HEK293 (cell line): ENCODE measurements around the gene PDSS2.

Source experiments
- CTCF ChIA-PET: fragments of 350-600 bp; formaldehyde crosslinking; extraction: SDS; loops from one replicate; lab custom pipeline; 2021; ENCODE audit warnings: antibody characterized with exemption; lab: Yijun Ruan, JAX
- POLR2A ChIA-PET: fragments of 300-600 bp; formaldehyde crosslinking; extraction: SDS; loops from one replicate; lab custom pipeline; 2020; ENCODE audit warnings: antibody characterized with exemption, inconsistent platforms; lab: Yijun Ruan, JAX
- H3K27ac ChIP-seq: fragments of 200-500 bp; sonication (Bioruptor generic); 2 replicates; pipeline ENCODE4 v1.5.1; 2014; ENCODE audit warnings: low read depth, low read length, control low read depth, inconsistent platforms; ENCODE audit errors: extremely low read depth
- H3K36me3 ChIP-seq, 2 experiments: fragments of 200-500 bp in 1 of 2; sonication (Bioruptor generic) in 1 of 2; 1 replicate in 1 of 2; 2 replicates in 1 of 2; pipeline ENCODE4 v1.5.1; 2014 to 2017; ENCODE audit warnings: inconsistent platforms in 2 of 2, low read length in 2 of 2; ENCODE audit not compliant: control insufficient read depth in 2 of 2, insufficient read depth in 1 of 2
- H3K4me1 ChIP-seq: fragments of 200-500 bp; sonication (Bioruptor generic); 2 replicates; pipeline ENCODE4 v1.5.1; 2014; ENCODE audit warnings: mild to moderate bottlenecking, low read length, inconsistent platforms; ENCODE audit not compliant: control insufficient read depth, insufficient read depth
- H3K4me3 ChIP-seq: 2 replicates; pipeline ENCODE4 v1.5.1; 2011; ENCODE audit warnings: low read depth, mild to moderate bottlenecking, control low read depth, low read length, moderate library complexity
- H3K9me3 ChIP-seq: fragments of 200-500 bp; sonication (Bioruptor generic); 2 replicates; pipeline ENCODE4 v1.5.1; 2014; ENCODE audit warnings: low read depth, low read length, inconsistent platforms; ENCODE audit not compliant: control insufficient read depth, insufficient read depth
- AEBP2 ChIP-seq: fragments of 450-650 bp; formaldehyde crosslinking; IDR thresholded peaks from 2 replicates; pipeline ENCODE4 v1.5.1; 2016; ENCODE audit warnings: missing biosample characterization, missing genetic modification characterization, borderline replicate concordance
- FEZF1 ChIP-seq: fragments of 450-650 bp; formaldehyde crosslinking; IDR thresholded peaks from 2 replicates; pipeline ENCODE4 v1.5.1; 2016; ENCODE audit warnings: missing biosample characterization, missing genetic modification characterization
- GLIS1 ChIP-seq: fragments of 450-650 bp; formaldehyde crosslinking; IDR thresholded peaks from 2 replicates; pipeline ENCODE4 v1.5.1; 2016; ENCODE audit warnings: missing biosample characterization, missing genetic modification characterization
- GLIS2 ChIP-seq: fragments of 450-650 bp; formaldehyde crosslinking; IDR thresholded peaks from 2 replicates; pipeline ENCODE4 v1.5.1; 2016; ENCODE audit warnings: missing biosample characterization, missing genetic modification characterization
- KLF1 ChIP-seq: fragments of 450-650 bp; formaldehyde crosslinking; IDR thresholded peaks from 2 replicates; pipeline ENCODE4 v1.5.1; 2016; ENCODE audit warnings: missing biosample characterization, missing genetic modification characterization
- KLF16 ChIP-seq: fragments of 450-650 bp; formaldehyde crosslinking; IDR thresholded peaks from 2 replicates; pipeline ENCODE4 v1.5.1; 2017; ENCODE audit warnings: missing biosample characterization, missing genetic modification characterization
- KLF7 ChIP-seq: fragments of 450-650 bp; formaldehyde crosslinking; IDR thresholded peaks from 2 replicates; pipeline ENCODE4 v1.5.1; 2016; ENCODE audit warnings: missing biosample characterization, missing genetic modification characterization, borderline replicate concordance
- RBAK ChIP-seq: fragments of 450-650 bp; formaldehyde crosslinking; IDR thresholded peaks from 2 replicates; pipeline ENCODE4 v1.5.1; 2016; ENCODE audit warnings: missing biosample characterization, missing genetic modification characterization
- TCF7L2 ChIP-seq: IDR thresholded peaks from 2 replicates; pipeline ENCODE4 v1.6.1; 2011; ENCODE audit warnings: low read depth, mild to moderate bottlenecking, inconsistent platforms, low read length, moderate library complexity, borderline replicate concordance
- ZBTB20 ChIP-seq: fragments of 450-650 bp; formaldehyde crosslinking; IDR thresholded peaks from 2 replicates; pipeline ENCODE4 v1.5.1; 2016; ENCODE audit warnings: missing biosample characterization, missing genetic modification characterization
- ZBTB26 ChIP-seq: fragments of 450-650 bp; formaldehyde crosslinking; optimal IDR thresholded peaks from 2 replicates; pipeline ENCODE3; 2016; ENCODE audit warnings: missing biosample characterization, mild to moderate bottlenecking, missing genetic modification characterization
- ZEB2 ChIP-seq: fragments of 450-650 bp; formaldehyde crosslinking; IDR thresholded peaks from 2 replicates; pipeline ENCODE4 v1.5.1; 2016; ENCODE audit warnings: missing biosample characterization, missing genetic modification characterization
- ZNF146 ChIP-seq: fragments of 450-650 bp; formaldehyde crosslinking; IDR thresholded peaks from 2 replicates; pipeline ENCODE4 v1.5.1; 2016; ENCODE audit warnings: missing biosample characterization, missing genetic modification characterization
- ZNF175 ChIP-seq: fragments of 450-650 bp; formaldehyde crosslinking; IDR thresholded peaks from 2 replicates; pipeline ENCODE4 v1.5.1; 2016; ENCODE audit warnings: missing biosample characterization, missing genetic modification characterization
- ZNF223 ChIP-seq: fragments of 450-650 bp; formaldehyde crosslinking; IDR thresholded peaks from 2 replicates; pipeline ENCODE4 v1.5.1; 2016; ENCODE audit warnings: missing biosample characterization, missing genetic modification characterization
- ZNF23 ChIP-seq: fragments of 450-650 bp; formaldehyde crosslinking; IDR thresholded peaks from 2 replicates; pipeline ENCODE4 v1.5.1; 2016; ENCODE audit warnings: missing biosample characterization, missing genetic modification characterization, borderline replicate concordance
- ZNF26 ChIP-seq: fragments of 450-650 bp; formaldehyde crosslinking; IDR thresholded peaks from 2 replicates; pipeline ENCODE4 v1.5.1; 2016; ENCODE audit warnings: missing biosample characterization, missing genetic modification characterization
- ZNF354C ChIP-seq: fragments of 450-650 bp; formaldehyde crosslinking; IDR thresholded peaks from 2 replicates; pipeline ENCODE4 v1.5.1; 2016; ENCODE audit warnings: missing biosample characterization, missing genetic modification characterization, low read depth, borderline replicate concordance
- ZNF433 ChIP-seq: fragments of 450-650 bp; formaldehyde crosslinking; IDR thresholded peaks from 2 replicates; pipeline ENCODE4 v1.5.1; 2016; ENCODE audit warnings: missing biosample characterization, missing genetic modification characterization, low read depth
- ZNF501 ChIP-seq: fragments of 450-650 bp; formaldehyde crosslinking; IDR thresholded peaks from 2 replicates; pipeline ENCODE4 v1.5.1; 2016; ENCODE audit warnings: missing biosample characterization, missing genetic modification characterization
- ZNF561 ChIP-seq: fragments of 450-650 bp; IDR thresholded peaks from 2 replicates; pipeline ENCODE4 v1.5.1; 2018; ENCODE audit warnings: missing biosample characterization, missing genetic modification characterization, borderline replicate concordance
- ZNF610 ChIP-seq: fragments of 450-650 bp; formaldehyde crosslinking; IDR thresholded peaks from 2 replicates; pipeline ENCODE4 v1.5.1; 2016; ENCODE audit warnings: missing biosample characterization, missing genetic modification characterization, borderline replicate concordance
- ZNF621 ChIP-seq: fragments of 450-650 bp; formaldehyde crosslinking; IDR thresholded peaks from 2 replicates; pipeline ENCODE4 v1.5.1; 2017; ENCODE audit warnings: missing biosample characterization, missing genetic modification characterization
- ZNF654 ChIP-seq: fragments of 450-650 bp; formaldehyde crosslinking; IDR thresholded peaks from 2 replicates; pipeline ENCODE4 v1.5.1; 2016; ENCODE audit warnings: low read depth, missing biosample characterization, missing genetic modification characterization
- ZNF658 ChIP-seq: fragments of 450-650 bp; formaldehyde crosslinking; IDR thresholded peaks from 2 replicates; pipeline ENCODE4; 2016; ENCODE audit warnings: missing biosample characterization, missing genetic modification characterization
- ZNF707 ChIP-seq: fragments of 450-650 bp; formaldehyde crosslinking; IDR thresholded peaks from 2 replicates; pipeline ENCODE4 v1.5.1; 2016; ENCODE audit warnings: missing biosample characterization, missing genetic modification characterization
- ZNF76 ChIP-seq: fragments of 450-650 bp; formaldehyde crosslinking; IDR thresholded peaks from 2 replicates; pipeline ENCODE4; 2016; ENCODE audit warnings: low read depth, missing biosample characterization, missing genetic modification characterization, borderline replicate concordance
- ZNF777 ChIP-seq: fragments of 450-650 bp; formaldehyde crosslinking; IDR thresholded peaks from 2 replicates; pipeline ENCODE4 v1.5.1; 2017; ENCODE audit warnings: missing biosample characterization, missing genetic modification characterization, borderline replicate concordance
- ZNF785 ChIP-seq: fragments of 450-650 bp; formaldehyde crosslinking; IDR thresholded peaks from 2 replicates; pipeline ENCODE4 v1.5.1; 2016; ENCODE audit warnings: missing biosample characterization, missing genetic modification characterization
- ZNF837 ChIP-seq: fragments of 450-650 bp; formaldehyde crosslinking; IDR thresholded peaks from 2 replicates; pipeline ENCODE4 v1.5.1; 2016; ENCODE audit warnings: missing biosample characterization, missing genetic modification characterization
- ZSCAN18 ChIP-seq: fragments of 450-650 bp; formaldehyde crosslinking; IDR thresholded peaks from 2 replicates; pipeline ENCODE4 v1.5.1; 2016; ENCODE audit warnings: missing biosample characterization, missing genetic modification characterization

PDSS2 gene

GRCh38 chr6:107396211-107396610 is 63.2 kb downstream of the PDSS2 start:
- CTCF ChIA-PET: interaction anchor here (1.4 kb wide), 1 partner anchor 43 kb away, joined by 6 read pairs; no protein-coding TSS in a partner anchor
- H3K36me3 ChIP-seq: no peaks in the 10 kb centered on the region
- no peaks in the 10 kb centered on the region for H3K4me1 ChIP-seq
- no peaks in the 10 kb centered on the region for H3K9me3 ChIP-seq
- no peak overlapping the region for H3K4me3 ChIP-seq
- no peak overlapping the region for H3K27ac ChIP-seq
- POLR2A ChIA-PET: no interaction called here
- TF ChIP-seq ZNF146 (tag by site-specific recombination) (no peak), TCF7L2 (no peak), ZNF26 (no peak), ZNF654 (tag by site-specific recombination) (no peak), ZNF837 (tag by site-specific recombination) (no peak), GLIS1 (no peak), ZNF621 (tag by site-specific recombination) (no peak), ZNF707 (tag by site-specific recombination) (no peak), ZSCAN18 (no peak), AEBP2 (tag by site-specific recombination) (no peak), ZNF777 (tag by site-specific recombination) (no peak), KLF16 (tag by site-specific recombination) (no peak), ZNF785 (no peak), KLF7 (no peak), ZNF433 (tag by site-specific recombination) (no peak), ZNF76 (tag by site-specific recombination) (no peak), ZNF354C (tag by site-specific recombination) (no peak), ZNF223 (tag by site-specific recombination) (no peak), ZNF501 (tag by site-specific recombination) (no peak), KLF1 (no peak)
- TF ChIP-seq, all 188 proteins: peak for 0

- ChIA-PET POLR2A (no interaction called here), CTCF (interaction anchor here (0.6 to 2.7 kb wide), 6 partner anchors 18 to 313 kb away, joined by 3 to 7 read pairs (median 4); partner anchors contain the start of gene PDSS2)
- H3K36me3 ChIP-seq: no peaks in the 10 kb centered on the region
Measured at GRCh38 chr6:107392069-107392468, 67.3 kb downstream of the PDSS2 start.

More at GRCh38 chr6:107392069-107392468, 67.3 kb downstream of the PDSS2 start:
- H3K27ac ChIP-seq: no peak overlapping the region
- no peak overlapping the region for H3K4me3 ChIP-seq
- TF ChIP-seq ZNF837 (tag by site-specific recombination): no peak
- no peak for TF ChIP-seq ZEB2
- TF ChIP-seq FEZF1 (tag by site-specific recombination): no peak
- TF ChIP-seq ZBTB26 (tag by site-specific recombination): no peak
- no peak for TF ChIP-seq ZNF610 (tag by site-specific recombination)
- TF ChIP-seq RBAK (tag by site-specific recombination): no peak
- no peak for TF ChIP-seq ZNF561 (tag by site-specific recombination)
- TF ChIP-seq ZBTB20 (tag by site-specific recombination): no peak
- TF ChIP-seq ZNF23 (tag by site-specific recombination): no peak
- no peak for TF ChIP-seq ZNF175 (tag by site-specific recombination)
- TF ChIP-seq GLIS2 (tag by site-specific recombination): no peak
- no peak for TF ChIP-seq ZNF146 (tag by site-specific recombination)
- TF ChIP-seq ZNF658 (tag by site-specific recombination): no peak
- H3K9me3 ChIP-seq: no peaks in the 10 kb centered on the region
- H3K4me1 ChIP-seq: no peaks in the 10 kb centered on the region
